SK-N-SH (cell line): ENCODE measurements around the gene ALG9. TPM values are rescaled to one million over a fixed set of nuclear protein-coding genes. Genes with fewer than 3 reads are reported as not detected.
A peak's percentile ranks its signal among the peaks of the same experiment; 100 is the strongest.

Source experiments
- CTCF ChIA-PET: fragments of 300-600, 350-600 bp; formaldehyde crosslinking; extraction: SDS; loops from one replicate; lab custom pipeline; 2021; lab: Yijun Ruan, JAX
- POLR2A ChIA-PET: fragments of 350-600 bp; sonication (Branson Sonifier 250); formaldehyde crosslinking; extraction: SDS; loops from one replicate; lab custom pipeline; 2020; ENCODE audit warnings: antibody characterized with exemption, inconsistent platforms; lab: Yijun Ruan, JAX
- DNase-seq: peaks from one replicate; pipeline ENCODE4 v3.0.0; 2012
- H2AFZ ChIP-seq: fragments of 200-600 bp; sonication (generic); 2 replicates; pipeline ENCODE4 v1.8.1; 2016; ENCODE audit warnings: antibody characterized with exemption, mild to moderate bottlenecking, low read depth
- H3F3A ChIP-seq: fragments of 200-600 bp; sonication (generic); replicated peaks from 2 replicates; pipeline ENCODE3; 2016; ENCODE audit warnings: antibody characterized with exemption, mild to moderate bottlenecking; ENCODE audit not compliant: insufficient read depth
- H3K27ac ChIP-seq, 2 experiments: fragments of 200-500 bp in 1 of 2; fragments of 200-600 bp in 1 of 2; sonication (Bioruptor generic) in 1 of 2; sonication (generic), shearing (Covaris generic) in 1 of 2; 2 replicates each; pipeline versions ENCODE4 v1.5.1 to v1.6.1; 2014 to 2016; ENCODE audit warnings: low read depth in 2 of 2, inconsistent platforms in 1 of 2, low read length in 1 of 2, mild to moderate bottlenecking in 1 of 2, mixed read lengths in 1 of 2
- H3K27me3 ChIP-seq: fragments of 200-600 bp; sonication (generic), shearing (Covaris generic); 2 replicates; pipeline ENCODE4 v1.6.1; 2016; ENCODE audit warnings: mixed run types; ENCODE audit not compliant: insufficient read depth
- H3K36me3 ChIP-seq, 2 experiments: fragments of 200-500 bp in 1 of 2; fragments of 200-600 bp in 1 of 2; sonication (Bioruptor generic) in 1 of 2; sonication (generic) in 1 of 2; replicated peaks in 1 of 2; 2 replicates each; pipeline versions ENCODE3 to v1.5.1; 2014 to 2016; ENCODE audit warnings: low read length in 1 of 2, mild to moderate bottlenecking in 1 of 2; ENCODE audit not compliant: insufficient read depth in 2 of 2, control insufficient read depth in 1 of 2
- H3K4me1 ChIP-seq, 2 experiments: fragments of 200-500 bp in 1 of 2; fragments of 200-600 bp in 1 of 2; sonication (Bioruptor generic) in 1 of 2; sonication (generic), shearing (Covaris generic) in 1 of 2; 2 replicates each; pipeline versions ENCODE4 v1.5.1 to v1.6.1; 2014 to 2016; ENCODE audit warnings: low read depth in 1 of 2, low read length in 1 of 2, mixed run types in 1 of 2; ENCODE audit not compliant: insufficient read depth in 2 of 2, control insufficient read depth in 1 of 2
- H3K4me2 ChIP-seq: fragments of 200-600 bp; sonication (generic), shearing (Covaris generic); 2 replicates; pipeline ENCODE4 v1.6.1; 2017; ENCODE audit warnings: mixed run types
- H3K4me3 ChIP-seq, 2 experiments: fragments of 200-500 bp in 1 of 2; fragments of 200-600 bp in 1 of 2; sonication (Bioruptor generic) in 1 of 2; sonication (generic), shearing (Covaris generic) in 1 of 2; 2 replicates each; pipeline versions ENCODE4 v1.5.1 to v1.8.1; 2014 to 2016; ENCODE audit warnings: low read depth in 2 of 2, inconsistent platforms in 1 of 2, low read length in 1 of 2, mild to moderate bottlenecking in 1 of 2, mixed read lengths in 1 of 2, moderate library complexity in 1 of 2
- H3K79me2 ChIP-seq: fragments of 200-600 bp; sonication (generic); 2 replicates; pipeline ENCODE4 v1.8.1; 2017; ENCODE audit warnings: mild to moderate bottlenecking; ENCODE audit not compliant: insufficient read depth
- H3K9ac ChIP-seq: fragments of 200-600 bp; sonication (generic); 2 replicates; pipeline ENCODE4 v1.6.1; 2017; ENCODE audit warnings: mixed run types
- H3K9me2 ChIP-seq: fragments of 200-600 bp; sonication (generic); 2 replicates; pipeline ENCODE4 v1.6.1; 2017; ENCODE audit warnings: mixed run types
- H3K9me3 ChIP-seq: fragments of 200-600 bp; sonication (generic); 2 replicates; pipeline ENCODE4 v1.6.1; 2017; ENCODE audit warnings: mixed run types, mild to moderate bottlenecking, moderate library complexity
- H4K20me1 ChIP-seq: fragments of 200-600 bp; sonication (generic); 2 replicates; pipeline ENCODE4 v1.6.1; 2017; ENCODE audit warnings: mild to moderate bottlenecking, mixed run types; ENCODE audit not compliant: insufficient read depth
- FOXJ3 ChIP-seq: sonication (generic); formaldehyde crosslinking; IDR thresholded peaks from 2 replicates; pipeline ENCODE4 v1.5.1; 2020; ENCODE audit warnings: mild to moderate bottlenecking, missing genetic modification reagents
- FOXM1 ChIP-seq: IDR thresholded peaks from 2 replicates; pipeline ENCODE4 v1.4.0; 2012; ENCODE audit warnings: low read depth, mild to moderate bottlenecking
- GABPA ChIP-seq: IDR thresholded peaks from 2 replicates; pipeline ENCODE4 v1.4.0; 2012; ENCODE audit warnings: low read depth, mild to moderate bottlenecking
- GATA2 ChIP-seq: sonication (generic); formaldehyde crosslinking; IDR thresholded peaks from 2 replicates; pipeline ENCODE4 v1.5.0; 2020; ENCODE audit warnings: mild to moderate bottlenecking, missing genetic modification reagents
- IRF3 ChIP-seq: fragments of 150-350 bp; IDR thresholded peaks from 2 replicates; pipeline ENCODE4 v1.6.1; 2016; ENCODE audit warnings: mild to moderate bottlenecking, low read depth, low read length
- MAX ChIP-seq: IDR thresholded peaks from 2 replicates; pipeline ENCODE4 v1.4.0; 2012; ENCODE audit warnings: low read depth
- NFIC ChIP-seq: IDR thresholded peaks from 2 replicates; pipeline ENCODE4 v1.4.0; 2012; ENCODE audit warnings: borderline replicate concordance
- NRF1 ChIP-seq: IDR thresholded peaks from 2 replicates; pipeline ENCODE4 v1.6.1; 2012; ENCODE audit warnings: low read depth, mild to moderate bottlenecking, low read length
- PBX3 ChIP-seq: IDR thresholded peaks from 2 replicates; pipeline ENCODE4; 2012
- POLR2AphosphoS5 ChIP-seq: IDR thresholded peaks from 2 replicates; pipeline ENCODE4 v1.6.1; 2012; ENCODE audit warnings: low read depth, low read length
- RXRA ChIP-seq: IDR thresholded peaks from 2 replicates; pipeline ENCODE4 v1.4.0; 2012; ENCODE audit warnings: low read depth, mild to moderate bottlenecking, borderline replicate concordance
- SIN3A ChIP-seq: IDR thresholded peaks from 2 replicates; pipeline ENCODE4 v1.6.1; 2012; ENCODE audit warnings: low read depth, mild to moderate bottlenecking, low read length, moderate library complexity, borderline replicate concordance
- SMC3 ChIP-seq: IDR thresholded peaks from 2 replicates; pipeline ENCODE4 v1.6.1; 2012; ENCODE audit warnings: low read depth, low read length, improper control_type of control experiment
- TCF12 ChIP-seq: IDR thresholded peaks from 2 replicates; pipeline ENCODE4 v1.4.0; 2012
- TEAD4 ChIP-seq: IDR thresholded peaks from 2 replicates; pipeline ENCODE4 v1.4.0; 2012; ENCODE audit warnings: mild to moderate bottlenecking, borderline replicate concordance; ENCODE audit not compliant: insufficient read depth
- USF1 ChIP-seq: IDR thresholded peaks from 2 replicates; pipeline ENCODE4 v1.4.0; 2012; ENCODE audit warnings: low read depth, borderline replicate concordance
- USF2 ChIP-seq: fragments of 150-350 bp; IDR thresholded peaks from 2 replicates; pipeline ENCODE4 v1.6.1; 2017; ENCODE audit warnings: antibody characterized with exemption, low read length, low read depth, borderline replicate concordance
- ZBTB33 ChIP-seq: IDR thresholded peaks from 2 replicates; pipeline ENCODE4 v1.4.0; 2012; ENCODE audit warnings: low read depth, borderline replicate concordance
- WGBS: methylation state at CpG from one replicate; pipeline ENCODE4 v1.1.6; 2017; ENCODE audit warnings: low lambda C conversion rate; 5-methylcytosine and 5-hydroxymethylcytosine counted together
- polyA plus RNA-seq, 3 experiments: library from polyadenylated mRNA; depleted of rRNA; stranded (reverse); fragments of >200 nt; gene quantifications; 2 replicates each; pipeline ENCODE4 v1.2.3, GENCODE V29; 2012

The ALG9 gene
- polyA plus RNA-seq, 1 of the 3 experiments (the other 2 are of a cell fraction): 17.9 TPM

GRCh38 chr11:111796696-111797095 is 74.7 kb downstream of the ALG9 start (continued):
- TF ChIP-seq TEAD4 (no peak), FOXM1 (no peak), FOXJ3 (CRISPR knock-in tag) (no peak), MAX (no peak)
- TF ChIP-seq, all 33 proteins: peak for 0

GRCh38 chr11:111795334-111795985 is 75.9 kb downstream of the ALG9 start:
- POLR2A ChIA-PET: no interaction called here
- WGBS: 95% methylated on average over 7 of the region's 7 CpGs

GRCh38 chr11:111793863-111794262 is 77.5 kb downstream of the ALG9 start:
- Histone ChIP-seq H3F3A (peaks cover 27% of the 10 kb centered on the region), H3K4me1 (peaks cover 18 to 26% of the 10 kb centered on the region in 2 experiments; a peak in 3 of 4 replicates), H2AFZ (no peak overlapping the region), H3K4me2 (peak overlapping the region; percentile 31; the same call in 1 of the 2 replicates), H4K20me1 (no peaks in the 10 kb centered on the region), H3K9me2 (no peaks in the 10 kb centered on the region), H3K27ac (peak overlapping the region; percentile 29 to 81; a peak in 3 of 4 replicates), H3K79me2 (no peaks in the 10 kb centered on the region), H3K4me3 (no peak overlapping the region; a peak in 1 of 4 replicates), H3K9me3 (no peaks in the 10 kb centered on the region), H3K36me3 (peaks cover 0 to 5% of the 10 kb centered on the region in 2 experiments), H3K27me3 (no peaks in the 10 kb centered on the region), H3K9ac (peak overlapping the region; percentile 15; the same call in 1 of the 2 replicates)
- 12% methylated on average over 5 of the region's 5 CpGs for WGBS
- ChIA-PET POLR2A (no interaction called here), CTCF (interaction anchor here (0.6 to 2.6 kb wide), 5 partner anchors 17 to 207 kb away, joined by 3 to 13 read pairs (median 8); no protein-coding TSS in a partner anchor)
- peak; percentile 75 for DNase-seq
- TF ChIP-seq PBX3 (peak; percentile 90), RXRA (no peak), USF1 (no peak), GABPA (no peak), IRF3 (no peak), NFIC (peak; percentile 51), POLR2AphosphoS5 (peak; percentile 67), TCF12 (peak; percentile 65), GATA2 (CRISPR knock-in tag) (peak; percentile 96), ZBTB33 (peak; percentile 46; the same call in 1 of the 2 replicates), TEAD4 (peak; percentile 72), SMC3 (no peak), FOXM1 (no peak), NRF1 (no peak), USF2 (no peak)

More at GRCh38 chr11:111795334-111795985, 75.9 kb downstream of the ALG9 start:
- CTCF ChIA-PET: interaction anchor here (0.6 to 2.9 kb wide), 9 partner anchors 12 to 229 kb away, joined by 3 to 11 read pairs (median 5); no protein-coding TSS in a partner anchor
- H2AFZ ChIP-seq: no peak overlapping the region
- no peaks in the 10 kb centered on the region for H3K27me3 ChIP-seq
- H3F3A ChIP-seq: peaks cover 27% of the 10 kb centered on the region
- no peaks in the 10 kb centered on the region for H3K9me3 ChIP-seq
- no peak overlapping the region for H3K4me3 ChIP-seq
- H3K36me3 ChIP-seq: peaks cover 0 to 5% of the 10 kb centered on the region in 2 experiments
- H3K4me2 ChIP-seq: no peak overlapping the region
- peak overlapping the region in 1 of 2 experiments; percentile 81; a peak in 1 of 4 replicates for H3K27ac ChIP-seq
- H4K20me1 ChIP-seq: no peaks in the 10 kb centered on the region
- TF ChIP-seq SIN3A: no peak
- TF ChIP-seq TCF12: peak; percentile 21; the same call in 1 of the 2 replicates
- no peak overlapping the region for H3K9ac ChIP-seq
- no peaks in the 10 kb centered on the region for H3K9me2 ChIP-seq
- DNase-seq: no peak
- no peaks in the 10 kb centered on the region for H3K79me2 ChIP-seq
- peaks cover 18 to 26% of the 10 kb centered on the region in 2 experiments; a peak in 3 of 4 replicates for H3K4me1 ChIP-seq
